Tibial nerve (tissue), 4 donors: ENCODE results near the gene CDC42EP2.

Source experiments
- CTCF ChIP-seq, 5 experiments: fragments of 200-600 bp in 3 of 5; fragments of 450-650 bp in 2 of 5; sonication (generic) in 3 of 5; IDR thresholded peaks; one replicate each; pipeline ENCODE4 v1.5.1; 2016 to 2019; ENCODE audit warnings: antibody characterized with exemption in 5 of 5, mild to moderate bottlenecking in 3 of 5, moderate library complexity in 2 of 5
- EP300 ChIP-seq, 2 donors: sonication (generic); formaldehyde crosslinking; IDR thresholded peaks; one replicate each; pipeline ENCODE4 v1.6.1; 2017; ENCODE audit warnings: antibody characterized with exemption in 2 of 2, mild to moderate bottlenecking in 1 of 2
- POLR2A ChIP-seq, 2 donors: fragments of 450-650 bp; IDR thresholded peaks; one replicate each; pipeline ENCODE4 v1.6.1; 2017; ENCODE audit warnings: antibody characterized with exemption in 2 of 2, mild to moderate bottlenecking in 2 of 2, moderate library complexity in 2 of 2

DNA sequence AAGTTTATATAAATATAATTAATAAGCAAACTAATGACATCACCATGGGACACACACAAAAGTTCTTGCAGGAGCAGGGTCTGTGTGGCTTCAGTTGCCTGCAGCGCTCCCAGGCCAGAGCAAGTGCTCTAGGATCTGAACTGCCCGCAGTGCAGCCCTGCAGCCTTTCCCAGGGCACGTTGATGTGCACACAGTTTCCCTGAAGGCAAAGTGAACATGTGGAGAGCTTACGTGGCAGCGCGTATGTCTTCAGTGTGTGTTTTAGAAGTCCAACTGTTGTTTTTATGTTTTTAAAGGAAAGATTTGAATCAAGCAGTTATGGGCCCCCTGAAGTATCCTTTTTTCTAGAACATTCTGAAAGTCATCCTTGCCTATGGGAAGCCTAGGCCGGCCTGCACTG is 38.7 kb downstream of the CDC42EP2 start:
- TF ChIP-seq CTCF (IDR thresholded peaks at IDR 0.05) (no peak), POLR2A (IDR thresholded peaks at IDR 0.05) (no peak), EP300 (IDR thresholded peaks at IDR 0.05) (no peak)
